Erythroblast (primary cell): ENCODE measurements around the gene AZIN2.

Source experiments
- GATA1 ChIP-seq: IDR thresholded peaks from 2 replicates; pipeline ENCODE4 v1.6.1; 2011; ENCODE audit warnings: low read depth, mild to moderate bottlenecking, control low read depth, low read length, moderate library complexity
- POLR2A ChIP-seq: IDR thresholded peaks from 2 replicates; pipeline ENCODE4 v1.6.1; 2011; ENCODE audit warnings: mild to moderate bottlenecking, low read length

DNA sequence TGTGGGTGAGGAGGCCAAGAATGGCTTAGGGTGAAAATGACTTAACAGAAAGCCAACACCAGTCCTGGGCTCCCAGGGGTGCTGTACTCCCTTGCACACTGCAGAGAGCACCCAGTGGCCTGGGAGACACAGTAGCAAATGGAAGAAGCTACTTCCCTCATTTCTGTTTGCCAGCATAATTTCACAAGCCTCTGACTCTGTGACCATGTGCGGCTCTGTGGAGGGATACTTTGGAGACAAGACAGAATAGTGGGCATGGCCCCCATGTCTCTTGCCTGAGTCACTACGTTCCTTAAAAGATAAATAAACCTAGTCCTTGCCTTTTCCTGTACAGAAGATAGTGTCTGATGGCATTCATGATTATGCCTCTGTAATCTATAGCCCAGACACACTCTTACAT, 62.7 kb downstream of the AZIN2 start:
- TF ChIP-seq POLR2A (no peak), GATA1 (no peak)
